GM23338 (cell line): Measurements from ENCODE around the gene ZDHHC15. TPM values are rescaled to one million over a fixed set of nuclear protein-coding genes. Genes with fewer than 3 reads are reported as not detected.

Source experiments
- ATAC-seq: fragments of 200-7000 bp; cut with Tn5 transposase; 3 replicates; pipeline ENCODE4 v1.9.1; 2020
- DNase-seq: peaks from one replicate; pipeline ENCODE4 v3.0.0-alpha.2; 2015; ENCODE audit warnings: low spot score
- H2AFZ ChIP-seq: fragments of 200-600 bp; sonication (generic); 2 replicates; pipeline ENCODE4 v1.8.0; 2016; ENCODE audit warnings: antibody characterized with exemption, mild to moderate bottlenecking, moderate library complexity
- H3F3A ChIP-seq: fragments of 200-600 bp; sonication (generic); replicated peaks from 2 replicates; pipeline ENCODE4 v1.8.0; 2017; ENCODE audit warnings: antibody characterized with exemption, mixed run types, low read depth
- H3K27ac ChIP-seq: fragments of 200-600 bp; sonication (generic); 2 replicates; pipeline ENCODE4 v1.6.1; 2016; ENCODE audit warnings: low read depth
- H3K27me3 ChIP-seq: fragments of 200-600 bp; sonication (generic); 2 replicates; pipeline ENCODE4 v1.8.0; 2016; ENCODE audit warnings: mild to moderate bottlenecking, mixed run types, moderate library complexity; ENCODE audit not compliant: insufficient read depth
- H3K36me3 ChIP-seq: fragments of 200-600 bp; sonication (generic); 2 replicates; pipeline ENCODE4 v1.8.0; 2016; ENCODE audit warnings: mild to moderate bottlenecking; ENCODE audit not compliant: insufficient read depth
- H3K4me1 ChIP-seq: fragments of 200-600 bp; sonication (generic); 2 replicates; pipeline ENCODE4 v1.8.0; 2016; ENCODE audit warnings: mild to moderate bottlenecking, moderate library complexity; ENCODE audit not compliant: insufficient read depth
- H3K4me2 ChIP-seq: fragments of 200-600 bp; sonication (generic); 2 replicates; pipeline ENCODE4 v1.7.1; 2017; ENCODE audit warnings: mixed run types
- H3K4me3 ChIP-seq: fragments of 200-600 bp; sonication (generic); 2 replicates; pipeline ENCODE4 v1.6.1; 2016; ENCODE audit warnings: mixed run types
- H3K79me2 ChIP-seq: fragments of 200-600 bp; sonication (generic); replicated peaks from 2 replicates; pipeline ENCODE4 v1.8.0; 2017; ENCODE audit warnings: mild to moderate bottlenecking; ENCODE audit not compliant: insufficient read depth
- H3K9me2 ChIP-seq: fragments of 200-600 bp; sonication (generic); 2 replicates; pipeline ENCODE4 v1.8.0; 2017; ENCODE audit not compliant: insufficient read depth
- H4K20me1 ChIP-seq: fragments of 200-600 bp; sonication (generic); replicated peaks from 2 replicates; pipeline ENCODE4 v1.8.0; 2017; ENCODE audit warnings: mild to moderate bottlenecking; ENCODE audit not compliant: insufficient read depth
- H3K27ac Mint-ChIP-seq: 2 replicates; pipeline ENCODE4 v1.8.0; 2020; ENCODE audit warnings: inconsistent platforms, mild to moderate bottlenecking, moderate library complexity, mixed read lengths
- H3K27me3 Mint-ChIP-seq: 3 replicates; pipeline ENCODE4 v1.8.0; 2022; ENCODE audit warnings: low read depth, mild to moderate bottlenecking, moderate library complexity, mixed read lengths, inconsistent platforms; ENCODE audit not compliant: insufficient read depth, poor library complexity
- H3K36me3 Mint-ChIP-seq: 3 replicates; pipeline ENCODE4 v1.8.0; 2021; ENCODE audit warnings: low read depth, mild to moderate bottlenecking, inconsistent platforms, moderate library complexity, mixed read lengths
- H3K4me1 Mint-ChIP-seq: 3 replicates; pipeline ENCODE4 v1.8.0; 2020; ENCODE audit warnings: mild to moderate bottlenecking, inconsistent platforms, mixed read lengths
- H3K4me3 Mint-ChIP-seq: 3 replicates; pipeline ENCODE4 v1.8.0; 2021; ENCODE audit warnings: moderate library complexity, mild to moderate bottlenecking, inconsistent platforms, mixed read lengths
- H3K9me3 Mint-ChIP-seq: 3 replicates; pipeline ENCODE4 v1.8.0; 2020; ENCODE audit warnings: moderate library complexity, mild to moderate bottlenecking, inconsistent platforms, mixed read lengths
- CREB1 ChIP-seq: fragments of 250-450 bp; sonication (Bioruptor Pico); IDR thresholded peaks from 2 replicates; pipeline ENCODE4 v1.5.0; 2020; ENCODE audit warnings: low read depth, mild to moderate bottlenecking, moderate library complexity
- EZH2 ChIP-seq: fragments of 200-600 bp; sonication (generic); IDR thresholded peaks from one replicate; pipeline ENCODE4 v1.8.0; 2017; ENCODE audit warnings: antibody characterized with exemption, mild to moderate bottlenecking, low read depth; ENCODE audit not compliant: unreplicated experiment
- JUNB ChIP-seq: IDR thresholded peaks from one replicate; pipeline ENCODE4 v1.6.1; 2016; ENCODE audit warnings: antibody characterized with exemption; ENCODE audit not compliant: unreplicated experiment
- NANOG ChIP-seq: IDR thresholded peaks from 2 replicates; pipeline ENCODE4 v1.6.1; 2016; ENCODE audit warnings: antibody characterized with exemption, borderline replicate concordance
- POLR2AphosphoS5 ChIP-seq: IDR thresholded peaks from 2 replicates; pipeline ENCODE4 v1.6.1; 2016; ENCODE audit warnings: antibody characterized with exemption, low read depth
- STAT1 ChIP-seq: IDR thresholded peaks from one replicate; pipeline ENCODE4 v1.6.1; 2016; ENCODE audit warnings: antibody characterized with exemption; ENCODE audit not compliant: unreplicated experiment
- ZNF331 ChIP-seq: fragments of 250-450 bp; sonication (Bioruptor Pico); IDR thresholded peaks from 2 replicates; pipeline ENCODE4 v1.5.0; 2020; ENCODE audit warnings: low read depth, mild to moderate bottlenecking, moderate library complexity
- polyA plus RNA-seq: library from polyadenylated mRNA; unstranded; fragments of >200 nt; fragmentation: Nextera tagmentation; extraction: Ambion mirVana; gene quantifications from 2 replicates; pipeline ENCODE4 v1.2.1, GENCODE V29; 2016
- total RNA-seq: library from RNA; depleted of rRNA; stranded (reverse); fragments of >200 nt; shearing (Covaris generic); gene quantifications from 2 replicates; pipeline ENCODE4 v1.2.3, GENCODE V29; 2014
- TF ChIP-seq, protein P1 (sequence below), 2 experiments: fragments of 200-600 bp in 1 of 2; sonication (generic) in 1 of 2; conservative IDR thresholded peaks; 2 replicates each; pipeline versions ENCODE4 v1.5.1 to v1.6.1; 2016 to 2017; ENCODE audit warnings: antibody characterized with exemption in 2 of 2, low read depth in 2 of 2, mild to moderate bottlenecking in 2 of 2, moderate library complexity in 1 of 2
- TF ChIP-seq, protein P2 (sequence below): IDR thresholded peaks from 2 replicates; pipeline ENCODE4 v1.6.1; 2016; ENCODE audit warnings: antibody characterized with exemption
- TF ChIP-seq, protein P3 (sequence below): fragments of 250-450 bp; sonication (Bioruptor Pico); IDR thresholded peaks from 2 replicates; pipeline ENCODE4 v1.5.0; 2020; ENCODE audit warnings: mild to moderate bottlenecking, moderate library complexity

ZDHHC15 gene
- total and polyA plus RNA-seq, 2 experiments from 2014 or later = 3.4 to 4.7 TPM

DNA sequence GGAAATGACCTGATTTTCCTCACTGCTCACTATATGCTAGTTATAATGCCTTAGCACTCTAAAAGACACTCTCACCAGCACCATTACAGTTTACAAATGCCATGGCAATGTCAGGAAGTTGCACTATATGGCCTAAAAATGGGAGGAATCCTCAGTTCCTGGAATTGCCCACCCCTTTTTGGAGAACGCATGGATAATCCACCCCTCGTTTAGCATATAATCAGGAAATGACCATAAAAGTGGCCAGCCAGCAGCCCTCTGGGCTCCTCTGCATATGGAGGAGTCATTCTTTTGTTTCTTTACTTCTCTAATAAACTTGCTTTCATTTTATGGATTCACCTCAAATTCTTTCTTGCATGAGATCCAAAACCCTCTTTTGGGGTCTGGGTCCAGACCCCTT is 156.0 kb downstream of the ZDHHC15 start:
- H3K9me3 Mint-ChIP-seq = peaks cover 18% of the 10 kb centered on the region
- no peaks in the 10 kb centered on the region for H3K36me3 ChIP-seq
- TF ChIP-seq, protein P1, sequence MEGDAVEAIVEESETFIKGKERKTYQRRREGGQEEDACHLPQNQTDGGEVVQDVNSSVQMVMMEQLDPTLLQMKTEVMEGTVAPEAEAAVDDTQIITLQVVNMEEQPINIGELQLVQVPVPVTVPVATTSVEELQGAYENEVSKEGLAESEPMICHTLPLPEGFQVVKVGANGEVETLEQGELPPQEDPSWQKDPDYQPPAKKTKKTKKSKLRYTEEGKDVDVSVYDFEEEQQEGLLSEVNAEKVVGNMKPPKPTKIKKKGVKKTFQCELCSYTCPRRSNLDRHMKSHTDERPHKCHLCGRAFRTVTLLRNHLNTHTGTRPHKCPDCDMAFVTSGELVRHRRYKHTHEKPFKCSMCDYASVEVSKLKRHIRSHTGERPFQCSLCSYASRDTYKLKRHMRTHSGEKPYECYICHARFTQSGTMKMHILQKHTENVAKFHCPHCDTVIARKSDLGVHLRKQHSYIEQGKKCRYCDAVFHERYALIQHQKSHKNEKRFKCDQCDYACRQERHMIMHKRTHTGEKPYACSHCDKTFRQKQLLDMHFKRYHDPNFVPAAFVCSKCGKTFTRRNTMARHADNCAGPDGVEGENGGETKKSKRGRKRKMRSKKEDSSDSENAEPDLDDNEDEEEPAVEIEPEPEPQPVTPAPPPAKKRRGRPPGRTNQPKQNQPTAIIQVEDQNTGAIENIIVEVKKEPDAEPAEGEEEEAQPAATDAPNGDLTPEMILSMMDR (conservative IDR thresholded peaks at IDR 0.05; ENCODE audit: low read depth in 2 of 2) = no peak

DNA sequence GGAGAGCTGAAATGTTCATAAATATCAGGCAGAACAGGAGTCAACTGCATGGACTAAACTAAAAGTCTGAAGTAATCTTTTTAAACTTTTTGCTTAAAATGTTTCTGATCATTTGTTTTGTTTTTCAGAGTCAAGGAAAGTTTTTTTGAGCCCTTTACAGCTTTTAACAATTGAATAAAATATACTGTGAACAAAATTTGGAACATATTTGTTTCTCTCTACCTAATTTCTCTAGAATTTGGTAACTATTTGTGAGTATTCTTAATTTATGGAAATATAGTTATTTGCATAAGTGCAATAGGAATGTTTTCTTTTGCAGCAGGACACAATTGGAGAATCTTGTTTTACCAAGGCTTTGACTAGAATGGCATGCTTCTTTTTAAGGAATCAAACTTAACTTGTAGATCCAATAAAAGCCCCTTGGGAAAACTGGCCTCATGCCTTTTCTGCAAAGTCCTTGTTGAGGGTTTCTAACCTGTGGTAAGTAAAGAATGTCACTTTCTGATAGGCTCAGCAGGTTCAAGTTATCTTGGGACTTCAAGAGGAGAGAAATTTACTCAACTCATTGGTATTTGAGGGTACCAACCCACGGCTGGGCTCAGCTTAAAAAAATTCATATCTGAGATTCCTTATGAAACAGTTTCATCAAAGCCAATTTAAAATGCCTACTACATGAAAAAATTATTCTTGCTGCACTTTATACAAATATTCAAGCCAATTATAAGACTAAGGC is 157.4 kb downstream of the ZDHHC15 start:
- Mint-ChIP-seq H3K9me3 (peaks cover 23% of the 10 kb centered on the region), H3K27me3 (no peaks in the 10 kb centered on the region)
- ATAC-seq = no peak
- TF ChIP-seq STAT1 (no peak), POLR2AphosphoS5 (no peak), EZH2 (no peak), ZNF331 (CRISPR knock-in tag) (no peak), NANOG (no peak), JUNB (no peak), CREB1 (CRISPR knock-in tag) (no peak)
- TF ChIP-seq, protein P2, sequence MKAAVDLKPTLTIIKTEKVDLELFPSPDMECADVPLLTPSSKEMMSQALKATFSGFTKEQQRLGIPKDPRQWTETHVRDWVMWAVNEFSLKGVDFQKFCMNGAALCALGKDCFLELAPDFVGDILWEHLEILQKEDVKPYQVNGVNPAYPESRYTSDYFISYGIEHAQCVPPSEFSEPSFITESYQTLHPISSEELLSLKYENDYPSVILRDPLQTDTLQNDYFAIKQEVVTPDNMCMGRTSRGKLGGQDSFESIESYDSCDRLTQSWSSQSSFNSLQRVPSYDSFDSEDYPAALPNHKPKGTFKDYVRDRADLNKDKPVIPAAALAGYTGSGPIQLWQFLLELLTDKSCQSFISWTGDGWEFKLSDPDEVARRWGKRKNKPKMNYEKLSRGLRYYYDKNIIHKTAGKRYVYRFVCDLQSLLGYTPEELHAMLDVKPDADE = no peak
- TF ChIP-seq, protein P3, sequence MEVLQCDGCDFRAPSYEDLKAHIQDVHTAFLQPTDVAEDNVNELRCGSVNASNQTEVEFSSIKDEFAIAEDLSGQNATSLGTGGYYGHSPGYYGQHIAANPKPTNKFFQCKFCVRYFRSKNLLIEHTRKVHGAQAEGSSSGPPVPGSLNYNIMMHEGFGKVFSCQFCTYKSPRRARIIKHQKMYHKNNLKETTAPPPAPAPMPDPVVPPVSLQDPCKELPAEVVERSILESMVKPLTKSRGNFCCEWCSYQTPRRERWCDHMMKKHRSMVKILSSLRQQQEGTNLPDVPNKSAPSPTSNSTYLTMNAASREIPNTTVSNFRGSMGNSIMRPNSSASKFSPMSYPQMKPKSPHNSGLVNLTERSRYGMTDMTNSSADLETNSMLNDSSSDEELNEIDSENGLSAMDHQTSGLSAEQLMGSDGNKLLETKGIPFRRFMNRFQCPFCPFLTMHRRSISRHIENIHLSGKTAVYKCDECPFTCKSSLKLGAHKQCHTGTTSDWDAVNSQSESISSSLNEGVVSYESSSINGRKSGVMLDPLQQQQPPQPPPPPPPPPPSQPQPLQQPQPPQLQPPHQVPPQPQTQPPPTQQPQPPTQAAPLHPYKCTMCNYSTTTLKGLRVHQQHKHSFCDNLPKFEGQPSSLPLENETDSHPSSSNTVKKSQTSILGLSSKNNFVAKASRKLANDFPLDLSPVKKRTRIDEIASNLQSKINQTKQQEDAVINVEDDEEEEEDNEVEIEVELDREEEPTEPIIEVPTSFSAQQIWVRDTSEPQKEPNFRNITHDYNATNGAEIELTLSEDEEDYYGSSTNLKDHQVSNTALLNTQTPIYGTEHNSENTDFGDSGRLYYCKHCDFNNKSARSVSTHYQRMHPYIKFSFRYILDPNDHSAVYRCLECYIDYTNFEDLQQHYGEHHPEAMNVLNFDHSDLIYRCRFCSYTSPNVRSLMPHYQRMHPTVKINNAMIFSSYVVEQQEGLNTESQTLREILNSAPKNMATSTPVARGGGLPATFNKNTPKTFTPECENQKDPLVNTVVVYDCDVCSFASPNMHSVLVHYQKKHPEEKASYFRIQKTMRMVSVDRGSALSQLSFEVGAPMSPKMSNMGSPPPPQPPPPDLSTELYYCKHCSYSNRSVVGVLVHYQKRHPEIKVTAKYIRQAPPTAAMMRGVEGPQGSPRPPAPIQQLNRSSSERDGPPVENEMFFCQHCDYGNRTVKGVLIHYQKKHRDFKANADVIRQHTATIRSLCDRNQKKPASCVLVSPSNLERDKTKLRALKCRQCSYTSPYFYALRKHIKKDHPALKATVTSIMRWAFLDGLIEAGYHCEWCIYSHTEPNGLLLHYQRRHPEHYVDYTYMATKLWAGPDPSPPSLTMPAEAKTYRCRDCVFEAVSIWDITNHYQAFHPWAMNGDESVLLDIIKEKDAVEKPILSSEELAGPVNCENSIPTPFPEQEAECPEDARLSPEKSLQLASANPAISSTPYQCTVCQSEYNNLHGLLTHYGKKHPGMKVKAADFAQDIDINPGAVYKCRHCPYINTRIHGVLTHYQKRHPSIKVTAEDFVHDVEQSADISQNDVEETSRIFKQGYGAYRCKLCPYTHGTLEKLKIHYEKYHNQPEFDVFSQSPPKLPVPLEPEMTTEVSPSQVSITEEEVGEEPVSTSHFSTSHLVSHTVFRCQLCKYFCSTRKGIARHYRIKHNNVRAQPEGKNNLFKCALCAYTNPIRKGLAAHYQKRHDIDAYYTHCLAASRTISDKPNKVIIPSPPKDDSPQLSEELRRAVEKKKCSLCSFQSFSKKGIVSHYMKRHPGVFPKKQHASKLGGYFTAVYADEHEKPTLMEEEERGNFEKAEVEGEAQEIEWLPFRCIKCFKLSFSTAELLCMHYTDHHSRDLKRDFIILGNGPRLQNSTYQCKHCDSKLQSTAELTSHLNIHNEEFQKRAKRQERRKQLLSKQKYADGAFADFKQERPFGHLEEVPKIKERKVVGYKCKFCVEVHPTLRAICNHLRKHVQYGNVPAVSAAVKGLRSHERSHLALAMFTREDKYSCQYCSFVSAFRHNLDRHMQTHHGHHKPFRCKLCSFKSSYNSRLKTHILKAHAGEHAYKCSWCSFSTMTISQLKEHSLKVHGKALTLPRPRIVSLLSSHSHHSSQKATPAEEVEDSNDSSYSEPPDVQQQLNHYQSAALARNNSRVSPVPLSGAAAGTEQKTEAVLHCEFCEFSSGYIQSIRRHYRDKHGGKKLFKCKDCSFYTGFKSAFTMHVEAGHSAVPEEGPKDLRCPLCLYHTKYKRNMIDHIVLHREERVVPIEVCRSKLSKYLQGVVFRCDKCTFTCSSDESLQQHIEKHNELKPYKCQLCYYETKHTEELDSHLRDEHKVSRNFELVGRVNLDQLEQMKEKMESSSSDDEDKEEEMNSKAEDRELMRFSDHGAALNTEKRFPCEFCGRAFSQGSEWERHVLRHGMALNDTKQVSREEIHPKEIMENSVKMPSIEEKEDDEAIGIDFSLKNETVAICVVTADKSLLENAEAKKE (CRISPR knock-in tag) = no peak

More for the DNA sequence above, 156.0 kb downstream of the ZDHHC15 start:
- H3F3A ChIP-seq = no peaks in the 10 kb centered on the region
- DNase-seq (no peak), ATAC-seq (no peak)
- H3K27me3 ChIP-seq = no peaks in the 10 kb centered on the region
- Mint-ChIP-seq H3K27me3 (no peaks in the 10 kb centered on the region), H3K36me3 (peaks cover 14% of the 10 kb centered on the region), H3K27ac (no peak overlapping the region), H3K4me3 (no peak overlapping the region), H3K4me1 (no peaks in the 10 kb centered on the region)
- no peak overlapping the region for H3K27ac ChIP-seq
- no peak overlapping the region for H2AFZ ChIP-seq
- H3K4me2 ChIP-seq = no peak overlapping the region
- H4K20me1 ChIP-seq = no peaks in the 10 kb centered on the region
- no peaks in the 10 kb centered on the region for H3K4me1 ChIP-seq
- no peaks in the 10 kb centered on the region for H3K9me2 ChIP-seq
- H3K4me3 ChIP-seq = no peak overlapping the region
- H3K79me2 ChIP-seq = no peaks in the 10 kb centered on the region

More for the DNA sequence above, 157.4 kb downstream of the ZDHHC15 start:
- Histone ChIP-seq H4K20me1 (no peaks in the 10 kb centered on the region), H3K27me3 (no peaks in the 10 kb centered on the region), H2AFZ (no peak overlapping the region), H3K79me2 (no peaks in the 10 kb centered on the region), H3K4me3 (no peak overlapping the region), H3K9me2 (no peaks in the 10 kb centered on the region), H3K4me1 (no peaks in the 10 kb centered on the region), H3K27ac (no peak overlapping the region), H3F3A (no peaks in the 10 kb centered on the region), H3K36me3 (no peaks in the 10 kb centered on the region), H3K4me2 (no peak overlapping the region)
- Mint-ChIP-seq H3K4me3 (no peak overlapping the region), H3K27ac (no peak overlapping the region), H3K4me1 (0 out of 3 replicates have a peak, but pooled peaks cover 2% of the 10 kb centered on the region), H3K36me3 (peaks cover 22% of the 10 kb centered on the region)
- DNase-seq = no peak
